Body of pancreas (tissue), 4 donors: ENCODE data around the gene MGMT.

ENCODE experiments used
- POLR2A ChIP-seq, 3 donors: fragments of 450-650 bp; IDR thresholded peaks; one replicate each; pipeline ENCODE4 v1.6.1; 2016; ENCODE audit warnings: antibody characterized with exemption in 3 of 3, mild to moderate bottlenecking in 2 of 3
- TF ChIP-seq, protein P1 (sequence below), 7 experiments: fragments of 450-650 bp in 4 of 7; fragments of 200-600 bp in 3 of 7; sonication (generic) in 3 of 7; IDR thresholded peaks; one replicate each; pipeline ENCODE4 v1.5.1; 2016 to 2019; ENCODE audit warnings: antibody characterized with exemption in 7 of 7

DNA sequence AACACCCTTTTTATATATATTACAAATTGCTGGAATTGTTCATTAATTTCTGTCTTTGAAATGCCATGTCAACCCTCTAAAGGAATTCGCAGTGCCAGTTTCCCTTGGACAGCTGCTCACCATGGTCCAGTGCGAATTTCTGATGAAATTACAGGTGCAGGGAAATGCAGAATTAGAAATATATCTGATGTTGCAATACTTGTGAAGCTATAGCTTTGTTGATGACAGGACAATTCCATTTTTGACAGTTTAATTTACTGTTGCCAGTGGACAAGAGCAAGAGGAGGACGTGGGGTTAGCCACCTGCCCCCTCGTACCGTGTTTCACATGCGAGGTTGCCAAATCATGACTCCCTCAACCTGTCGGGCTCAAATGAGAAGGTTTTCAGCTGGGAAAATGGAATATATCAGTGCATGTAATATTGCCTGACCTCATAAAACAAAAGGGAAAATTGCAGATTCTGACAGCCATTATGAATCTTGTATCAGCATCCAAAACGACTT lies 140.6 kb downstream of the MGMT start:
- TF ChIP-seq POLR2A (IDR thresholded peaks at IDR 0.05): no peak
- TF ChIP-seq, protein P1, sequence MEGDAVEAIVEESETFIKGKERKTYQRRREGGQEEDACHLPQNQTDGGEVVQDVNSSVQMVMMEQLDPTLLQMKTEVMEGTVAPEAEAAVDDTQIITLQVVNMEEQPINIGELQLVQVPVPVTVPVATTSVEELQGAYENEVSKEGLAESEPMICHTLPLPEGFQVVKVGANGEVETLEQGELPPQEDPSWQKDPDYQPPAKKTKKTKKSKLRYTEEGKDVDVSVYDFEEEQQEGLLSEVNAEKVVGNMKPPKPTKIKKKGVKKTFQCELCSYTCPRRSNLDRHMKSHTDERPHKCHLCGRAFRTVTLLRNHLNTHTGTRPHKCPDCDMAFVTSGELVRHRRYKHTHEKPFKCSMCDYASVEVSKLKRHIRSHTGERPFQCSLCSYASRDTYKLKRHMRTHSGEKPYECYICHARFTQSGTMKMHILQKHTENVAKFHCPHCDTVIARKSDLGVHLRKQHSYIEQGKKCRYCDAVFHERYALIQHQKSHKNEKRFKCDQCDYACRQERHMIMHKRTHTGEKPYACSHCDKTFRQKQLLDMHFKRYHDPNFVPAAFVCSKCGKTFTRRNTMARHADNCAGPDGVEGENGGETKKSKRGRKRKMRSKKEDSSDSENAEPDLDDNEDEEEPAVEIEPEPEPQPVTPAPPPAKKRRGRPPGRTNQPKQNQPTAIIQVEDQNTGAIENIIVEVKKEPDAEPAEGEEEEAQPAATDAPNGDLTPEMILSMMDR (IDR thresholded peaks at IDR 0.05): no peak
